Loucy (cell line): Measurements from ENCODE around the gene YARS2.

Source experiments
- H2AFZ ChIP-seq: fragments of 200-600 bp; sonication (generic); 2 replicates; pipeline ENCODE4 v1.6.0; 2016; ENCODE audit warnings: antibody characterized with exemption, mild to moderate bottlenecking, low read length, moderate library complexity
- H3F3A ChIP-seq: fragments of 200-600 bp; 2 replicates; pipeline ENCODE4 v1.6.0; 2016; ENCODE audit warnings: antibody characterized with exemption, low read depth, mild to moderate bottlenecking
- H3K27me3 ChIP-seq: fragments of 200-600 bp; sonication (generic); 2 replicates; pipeline ENCODE4 v1.6.1; 2014; ENCODE audit warnings: low read length, mild to moderate bottlenecking; ENCODE audit not compliant: insufficient read depth, poor library complexity, severe bottlenecking
- H3K36me3 ChIP-seq: fragments of 200-600 bp; sonication (generic); 2 replicates; pipeline ENCODE4 v1.6.1; 2016; ENCODE audit warnings: low read length; ENCODE audit not compliant: insufficient read depth
- H3K4me1 ChIP-seq: fragments of 200-600 bp; sonication (generic); 2 replicates; pipeline ENCODE4 v1.5.1; 2014; ENCODE audit warnings: low read length, mild to moderate bottlenecking; ENCODE audit not compliant: insufficient read depth, poor library complexity, severe bottlenecking
- H3K4me2 ChIP-seq: fragments of 200-600 bp; sonication (generic); 2 replicates; pipeline ENCODE4 v1.6.0; 2014; ENCODE audit warnings: antibody characterized with exemption, low read length, low read depth, mild to moderate bottlenecking; ENCODE audit not compliant: poor library complexity, severe bottlenecking
- H3K4me3 ChIP-seq: fragments of 200-600 bp; sonication (generic); 2 replicates; pipeline ENCODE4 v1.5.1; 2014; ENCODE audit warnings: low read length, mild to moderate bottlenecking, mixed read lengths; ENCODE audit not compliant: poor library complexity, severe bottlenecking
- H3K79me2 ChIP-seq: fragments of 200-600 bp; sonication (generic); 2 replicates; pipeline ENCODE4 v1.6.1; 2014; ENCODE audit warnings: low read length; ENCODE audit not compliant: insufficient read depth
- H3K9ac ChIP-seq: fragments of 200-600 bp; sonication (generic); 2 replicates; pipeline ENCODE4 v1.6.0; 2014; ENCODE audit warnings: mild to moderate bottlenecking, low read depth, low read length, moderate library complexity; ENCODE audit not compliant: poor library complexity, severe bottlenecking
- H3K9me2 ChIP-seq: fragments of 200-600 bp; sonication (generic); replicated peaks from 2 replicates; pipeline ENCODE4 v1.6.1; 2016; ENCODE audit warnings: low read depth, low read length, mixed read lengths
- H3K9me3 ChIP-seq: fragments of 200-600 bp; sonication (generic); 2 replicates; pipeline ENCODE4 v1.6.1; 2014; ENCODE audit warnings: mild to moderate bottlenecking, antibody characterized with exemption, low read length, low read depth; ENCODE audit not compliant: insufficient read depth
- H4K20me1 ChIP-seq: fragments of 200-600 bp; sonication (generic); 2 replicates; pipeline ENCODE4 v1.6.0; 2014; ENCODE audit warnings: antibody characterized with exemption, low read length, mild to moderate bottlenecking; ENCODE audit not compliant: insufficient read depth, poor library complexity, severe bottlenecking
- EZH2phosphoT487 ChIP-seq: fragments of 200-600 bp; IDR thresholded peaks from 2 replicates; pipeline ENCODE4 v1.6.1; 2018; ENCODE audit warnings: antibody characterized with exemption, mild to moderate bottlenecking, moderate library complexity, borderline replicate concordance
- TF ChIP-seq, protein P1 (sequence below): fragments of 200-600 bp; sonication (generic); conservative IDR thresholded peaks from 2 replicates; pipeline ENCODE4 v1.5.1; 2014; ENCODE audit warnings: mild to moderate bottlenecking, antibody characterized with exemption, low read length

YARS2 gene

DNA sequence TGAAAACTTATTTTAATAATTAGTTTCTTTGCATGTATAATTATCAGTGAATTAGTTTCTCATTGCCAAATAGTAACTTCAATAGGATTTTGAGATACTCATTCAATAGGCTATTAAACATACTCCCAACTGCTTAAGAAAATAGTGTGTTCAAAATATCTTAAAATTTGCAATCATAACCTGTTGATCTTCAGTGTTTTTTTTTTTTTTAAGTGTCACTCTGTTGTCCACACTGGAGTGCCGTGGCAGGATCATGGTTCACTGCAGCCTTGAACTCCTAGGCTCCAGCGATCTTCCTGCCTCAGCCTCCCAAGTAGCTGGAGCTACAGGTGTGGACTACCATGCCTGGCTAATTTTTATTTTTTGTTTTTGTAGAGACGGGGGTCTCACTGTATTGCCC, 1.5 kb upstream of the YARS2 start:
- Histone ChIP-seq H3K9ac (no peak overlapping the region), H3K9me3 (no peaks in the 10 kb centered on the region), H2AFZ (no peak overlapping the region), H3F3A (no peaks in the 10 kb centered on the region), H3K79me2 (peaks cover 30% of the 10 kb centered on the region), H3K4me2 (no peak overlapping the region), H3K9me2 (no peaks in the 10 kb centered on the region), H4K20me1 (peaks cover 16% of the 10 kb centered on the region), H3K36me3 (no peaks in the 10 kb centered on the region; the same call in 1 of the 2 replicates), H3K27me3 (no peaks in the 10 kb centered on the region), H3K4me3 (no peak overlapping the region), H3K4me1 (peaks cover 21% of the 10 kb centered on the region)
- TF ChIP-seq, protein P1, sequence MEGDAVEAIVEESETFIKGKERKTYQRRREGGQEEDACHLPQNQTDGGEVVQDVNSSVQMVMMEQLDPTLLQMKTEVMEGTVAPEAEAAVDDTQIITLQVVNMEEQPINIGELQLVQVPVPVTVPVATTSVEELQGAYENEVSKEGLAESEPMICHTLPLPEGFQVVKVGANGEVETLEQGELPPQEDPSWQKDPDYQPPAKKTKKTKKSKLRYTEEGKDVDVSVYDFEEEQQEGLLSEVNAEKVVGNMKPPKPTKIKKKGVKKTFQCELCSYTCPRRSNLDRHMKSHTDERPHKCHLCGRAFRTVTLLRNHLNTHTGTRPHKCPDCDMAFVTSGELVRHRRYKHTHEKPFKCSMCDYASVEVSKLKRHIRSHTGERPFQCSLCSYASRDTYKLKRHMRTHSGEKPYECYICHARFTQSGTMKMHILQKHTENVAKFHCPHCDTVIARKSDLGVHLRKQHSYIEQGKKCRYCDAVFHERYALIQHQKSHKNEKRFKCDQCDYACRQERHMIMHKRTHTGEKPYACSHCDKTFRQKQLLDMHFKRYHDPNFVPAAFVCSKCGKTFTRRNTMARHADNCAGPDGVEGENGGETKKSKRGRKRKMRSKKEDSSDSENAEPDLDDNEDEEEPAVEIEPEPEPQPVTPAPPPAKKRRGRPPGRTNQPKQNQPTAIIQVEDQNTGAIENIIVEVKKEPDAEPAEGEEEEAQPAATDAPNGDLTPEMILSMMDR, result no peak
- TF ChIP-seq EZH2phosphoT487, result no peak

DNA sequence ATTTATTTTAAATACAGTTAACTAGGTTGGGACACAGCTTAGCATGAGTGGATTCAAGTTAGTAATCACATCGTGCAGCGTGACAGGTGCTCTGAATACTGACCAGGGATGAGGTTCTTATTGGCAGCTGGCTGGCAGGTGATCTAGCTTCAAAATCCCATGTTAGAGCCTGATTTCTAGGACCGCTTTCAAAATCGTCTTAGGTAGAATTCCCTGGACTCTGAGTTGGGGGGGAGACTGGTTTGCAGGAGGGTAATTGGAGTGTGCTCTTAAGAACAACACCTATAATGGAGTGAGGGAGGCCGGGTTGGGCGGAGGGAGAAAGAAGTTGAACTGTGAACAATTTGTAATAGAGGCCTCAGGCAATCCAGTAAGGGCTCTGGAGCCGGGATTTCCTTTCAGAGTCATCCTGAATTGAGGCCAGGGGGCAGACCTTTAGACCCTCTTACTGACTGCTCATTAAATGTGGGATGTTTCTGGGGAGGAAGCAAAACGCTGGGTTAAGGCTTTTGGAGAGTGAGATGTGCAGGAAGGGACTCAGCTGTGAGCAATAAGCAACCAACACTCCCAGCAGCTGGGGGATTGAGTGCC, 874 bp upstream of the YARS2 start:
- peaks cover 21% of the 10 kb centered on the region for H3K4me1 ChIP-seq
- H4K20me1 ChIP-seq, result peaks cover 16% of the 10 kb centered on the region
- no peaks in the 10 kb centered on the region for H3F3A ChIP-seq
- no peak overlapping the region for H2AFZ ChIP-seq
- no peaks in the 10 kb centered on the region for H3K9me3 ChIP-seq
- H3K79me2 ChIP-seq, result peaks cover 36% of the 10 kb centered on the region
- H3K4me3 ChIP-seq, result peak overlapping the region; percentile 80
- no peaks in the 10 kb centered on the region for H3K9me2 ChIP-seq
- peak overlapping the region; percentile 82 for H3K9ac ChIP-seq
- H3K4me2 ChIP-seq, result peak overlapping the region; percentile 86
- TF ChIP-seq, protein P1, result no peak
- TF ChIP-seq EZH2phosphoT487, result no peak
- H3K36me3 ChIP-seq, result peaks cover 5% of the 10 kb centered on the region; the same call in 1 of the 2 replicates
- H3K27me3 ChIP-seq, result no peaks in the 10 kb centered on the region

DNA sequence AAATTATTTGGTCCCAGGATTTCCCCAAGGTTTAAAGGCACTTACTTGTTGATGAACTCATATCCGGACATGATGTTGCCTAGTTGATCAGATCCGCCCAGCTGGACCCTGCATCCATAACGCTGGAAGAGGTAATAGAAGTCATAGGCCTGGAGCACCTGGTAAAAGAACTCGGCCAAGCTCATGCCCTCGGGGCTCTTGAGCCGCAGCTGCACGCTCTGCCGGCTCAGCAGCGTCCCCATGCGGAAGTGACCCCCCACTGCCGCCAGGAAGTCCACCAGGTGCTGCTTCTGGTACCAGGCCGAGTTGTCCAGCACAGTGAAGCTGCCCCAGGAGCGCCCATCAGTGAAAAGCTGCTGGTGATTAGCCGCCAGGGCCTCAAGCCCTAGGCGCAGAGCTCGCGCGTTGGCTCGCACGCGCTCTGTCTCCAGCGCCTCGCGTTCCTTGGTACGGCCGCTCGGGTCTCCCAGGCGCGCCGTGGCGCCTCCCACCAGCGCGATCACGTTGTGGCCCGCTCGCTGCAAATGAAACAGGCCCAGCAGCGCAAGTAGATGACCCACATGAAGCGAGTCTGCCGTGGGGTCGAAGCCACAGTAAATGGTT, 545 bp downstream of the YARS2 start:
- TF ChIP-seq, protein P1, result peak; percentile 90
- TF ChIP-seq EZH2phosphoT487, result no peak
- Histone ChIP-seq H3K4me3 (peak overlapping the region; percentile 80), H2AFZ (peak overlapping the region; percentile 100), H3K4me1 (peaks cover 21% of the 10 kb centered on the region), H3K9ac (peak overlapping the region; percentile 82), H3K27me3 (no peaks in the 10 kb centered on the region), H3K9me3 (no peaks in the 10 kb centered on the region), H3K4me2 (peak overlapping the region; percentile 86), H3F3A (no peaks in the 10 kb centered on the region), H3K79me2 (peaks cover 36% of the 10 kb centered on the region), H3K9me2 (no peaks in the 10 kb centered on the region), H3K36me3 (peaks cover 16% of the 10 kb centered on the region; the same call in 1 of the 2 replicates), H4K20me1 (peaks cover 16% of the 10 kb centered on the region)
